HG03060 (cell line): ENCODE measurements around the gene GNMT.
A peak's percentile ranks its signal among the peaks of the same experiment; 100 is the strongest.

Experiments
- ATAC-seq: cut with Tn5 transposase; IDR thresholded peaks from one replicate; pipeline ENCODE4 v1.9.1; 2021; ENCODE audit warnings: low read depth, moderate number of reproducible peaks; ENCODE audit not compliant: unreplicated experiment

GNMT gene

GRCh38 chr6:42960243-42961019 lies at the start of gene GNMT:
TSS of gene GNMT (plus strand) at chr6:42960754. CDS start at chr6:42960768, 14 bp downstream.
- ATAC-seq, result no peak

- no peak for ATAC-seq
Observed at GRCh38 chr6:42911171-42912021, 49.2 kb upstream of the GNMT start.

GRCh38 chr6:42914546-42914945 lies 46.0 kb upstream of the GNMT start:
- no peak for ATAC-seq

- ATAC-seq, result no peak
Observed at GRCh38 chr6:42915732-42916131, 44.8 kb upstream of the GNMT start, which contains the start of gene PTCRA. TSS of gene PTCRA (plus strand) at chr6:42916053. CDS start at chr6:42916070, 17 bp downstream.

GRCh38 chr6:42916288-42916687 lies 44.3 kb upstream of the GNMT start:
- ATAC-seq, result no peak

GRCh38 chr6:42921801-42922200 lies 38.8 kb upstream of the GNMT start:
- no peak for ATAC-seq

GRCh38 chr6:42923666-42924065 lies 36.9 kb upstream of the GNMT start:
- no peak for ATAC-seq

GRCh38 chr6:42925248-42925857 lies 35.2 kb upstream of the GNMT start:
- ATAC-seq, result no peak

- ATAC-seq, result peak; percentile 57
Observed at GRCh38 chr6:42928986-42929820, 31.4 kb upstream of the GNMT start, which contains the start of gene CNPY3. TSS of gene CNPY3 (plus strand) at chr6:42929480. CDS start at chr6:42929571, 91 bp downstream.

GRCh38 chr6:42929821-42930360 lies 30.7 kb upstream of the GNMT start:
- ATAC-seq, result peak; percentile 39

- ATAC-seq, result no peak
Observed at GRCh38 chr6:42932412-42932811, 28.1 kb upstream of the GNMT start.

GRCh38 chr6:42933205-42933604 lies 27.3 kb upstream of the GNMT start:
- ATAC-seq, result no peak

GRCh38 chr6:42935322-42935721 lies 25.2 kb upstream of the GNMT start:
- ATAC-seq, result no peak

- no peak for ATAC-seq
Observed at GRCh38 chr6:42936398-42936797, 24.2 kb upstream of the GNMT start.

GRCh38 chr6:42937548-42938427 lies 22.8 kb upstream of the GNMT start:
- no peak for ATAC-seq

GRCh38 chr6:42938428-42938796 lies 22.1 kb upstream of the GNMT start:
- no peak for ATAC-seq

GRCh38 chr6:42938987-42939809 lies 21.4 kb upstream of the GNMT start:
- ATAC-seq, result no peak

- no peak for ATAC-seq
Observed at GRCh38 chr6:42939810-42940167, 20.8 kb upstream of the GNMT start.
